Fibroblast of lung (primary cell): ENCODE results near the gene TMEM201.

Experiments
- EZH2 ChIP-seq: IDR thresholded peaks from 2 replicates; pipeline ENCODE4 v1.5.1; 2012; ENCODE audit warnings: low read length, control low read depth, mild to moderate bottlenecking; ENCODE audit errors: missing control alignments
- TF ChIP-seq, protein P1 (sequence below), 2 donors: IDR thresholded peaks in 1 of 2; conservative IDR thresholded peaks in 1 of 2; 1 replicate in 1 of 2; 2 replicates in 1 of 2; pipeline ENCODE4 v1.5.1; 2011 to 2012; ENCODE audit warnings: low read length in 2 of 2, control low read depth in 1 of 2, inconsistent platforms in 1 of 2, low read depth in 1 of 2, mild to moderate bottlenecking in 1 of 2

DNA sequence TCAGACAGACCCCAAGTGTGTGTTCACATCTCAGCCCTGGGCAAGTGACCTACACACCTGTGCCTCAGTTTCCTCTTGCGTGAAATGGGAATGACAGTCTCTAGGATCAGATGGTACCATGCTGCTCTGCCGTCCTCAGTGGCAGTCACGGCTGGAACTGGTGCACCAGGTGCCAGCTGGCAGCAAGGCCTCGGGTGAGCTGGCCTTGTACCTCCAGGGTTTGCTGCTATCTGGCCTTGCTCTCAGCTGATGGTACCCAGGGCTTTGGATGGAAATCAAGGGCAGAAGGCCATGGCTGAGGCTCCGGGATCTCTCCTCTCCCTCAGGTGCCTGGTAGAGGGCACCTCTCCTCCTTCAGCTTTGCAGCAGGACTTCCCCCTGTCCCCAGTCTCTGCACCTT is 21.3 kb downstream of the TMEM201 start:
- TF ChIP-seq, protein P1, sequence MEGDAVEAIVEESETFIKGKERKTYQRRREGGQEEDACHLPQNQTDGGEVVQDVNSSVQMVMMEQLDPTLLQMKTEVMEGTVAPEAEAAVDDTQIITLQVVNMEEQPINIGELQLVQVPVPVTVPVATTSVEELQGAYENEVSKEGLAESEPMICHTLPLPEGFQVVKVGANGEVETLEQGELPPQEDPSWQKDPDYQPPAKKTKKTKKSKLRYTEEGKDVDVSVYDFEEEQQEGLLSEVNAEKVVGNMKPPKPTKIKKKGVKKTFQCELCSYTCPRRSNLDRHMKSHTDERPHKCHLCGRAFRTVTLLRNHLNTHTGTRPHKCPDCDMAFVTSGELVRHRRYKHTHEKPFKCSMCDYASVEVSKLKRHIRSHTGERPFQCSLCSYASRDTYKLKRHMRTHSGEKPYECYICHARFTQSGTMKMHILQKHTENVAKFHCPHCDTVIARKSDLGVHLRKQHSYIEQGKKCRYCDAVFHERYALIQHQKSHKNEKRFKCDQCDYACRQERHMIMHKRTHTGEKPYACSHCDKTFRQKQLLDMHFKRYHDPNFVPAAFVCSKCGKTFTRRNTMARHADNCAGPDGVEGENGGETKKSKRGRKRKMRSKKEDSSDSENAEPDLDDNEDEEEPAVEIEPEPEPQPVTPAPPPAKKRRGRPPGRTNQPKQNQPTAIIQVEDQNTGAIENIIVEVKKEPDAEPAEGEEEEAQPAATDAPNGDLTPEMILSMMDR (conservative IDR thresholded peaks at IDR 0.05 in 1 of 2, IDR thresholded peaks at IDR 0.05 in 1 of 2; ENCODE audit: low read depth in 1 of 2, low read length in 2 of 2), result no peak
- TF ChIP-seq EZH2, result no peak
